HCT116 (cell line): ENCODE data around the gene RPS6KA2. TPM values are rescaled to one million over a fixed set of nuclear protein-coding genes. Genes with fewer than 3 reads are reported as not detected.

Experiments
- ATAC-seq: fragments of 200-7000 bp; cut with Tn5 transposase; 2 replicates; pipeline ENCODE4 v1.9.1; 2020; ENCODE audit warnings: mild to moderate bottlenecking, moderate library complexity
- BruUV-seq: library from RNA; stranded (reverse); fragments of 400-500 nt; replicated peaks from 2 replicates; lab custom pipeline; 2021; lab: Mats Ljungman, UMichigan
- CTCF ChIA-PET: fragments of 300-600 bp; sonication (Branson Sonifier 250); formaldehyde crosslinking; loops from one replicate; lab custom pipeline; 2021; ENCODE audit warnings: antibody characterized with exemption; lab: Charles Lee
- POLR2A ChIA-PET: fragments of 300-600, 350-600 bp; sonication (Branson Sonifier 250); formaldehyde crosslinking; loops from one replicate; lab custom pipeline; 2021; ENCODE audit warnings: antibody characterized with exemption; lab: Charles Lee
- RAD21 ChIA-PET, 2 experiments: fragments of 300-600 bp; sonication (Branson Sonifier 250); formaldehyde crosslinking; loops; one replicate each; lab custom pipeline; 2023; ENCODE audit warnings: low total read pairs in 2 of 2; ENCODE audit not compliant: uncharacterized antibody in 2 of 2, unreplicated experiment in 2 of 2, low non-redundant PET in 1 of 2; lab: Charles Lee
- DNase-seq: peaks from one replicate; pipeline ENCODE4 v3.0.0-alpha.2; 2010; ENCODE audit warnings: low read depth, low spot score
- H2AFZ ChIP-seq: fragments of 200-600 bp; shearing (Covaris generic), sonication (generic); 2 replicates; pipeline ENCODE4 v1.6.1; 2017; ENCODE audit warnings: low read depth, mixed run types, mixed read lengths, antibody characterized with exemption, low read length; ENCODE audit not compliant: poor library complexity, severe bottlenecking
- H3K27ac ChIP-seq: 2 replicates; pipeline ENCODE4 v1.5.1; 2012; ENCODE audit warnings: low read depth, low read length
- H3K27me3 ChIP-seq: fragments of 200-600 bp; sonication (generic); 2 replicates; pipeline ENCODE4 v1.6.1; 2016; ENCODE audit warnings: mixed run types, low read length, mixed read lengths; ENCODE audit not compliant: insufficient read depth
- H3K36me3 ChIP-seq, 2 experiments: fragments of 200-500 bp in 1 of 2; fragments of 200-600 bp in 1 of 2; sonication (Bioruptor generic) in 1 of 2; sonication (generic) in 1 of 2; 2 replicates each; pipeline versions ENCODE4 v1.5.1 to v1.6.1; 2014 to 2016; ENCODE audit warnings: low read length in 2 of 2, inconsistent platforms in 1 of 2, mixed read lengths in 1 of 2, mixed run types in 1 of 2; ENCODE audit not compliant: insufficient read depth in 2 of 2, control insufficient read depth in 1 of 2
- H3K4me1 ChIP-seq, 2 experiments: fragments of 200-600 bp in 1 of 2; sonication (generic) in 1 of 2; 2 replicates each; pipeline versions ENCODE4 v1.5.1 to v1.6.1; 2012 to 2017; ENCODE audit warnings: low read length in 2 of 2, inconsistent platforms in 1 of 2, mild to moderate bottlenecking in 1 of 2, mixed read lengths in 1 of 2, mixed run types in 1 of 2, moderate library complexity in 1 of 2; ENCODE audit not compliant: insufficient read depth in 2 of 2, control insufficient read depth in 1 of 2
- H3K4me2 ChIP-seq: fragments of 200-600 bp; sonication (generic); 2 replicates; pipeline ENCODE4 v1.6.1; 2017; ENCODE audit warnings: mixed run types, low read length, mixed read lengths
- H3K4me3 ChIP-seq, 2 experiments: fragments of 200-600 bp in 1 of 2; sonication (generic) in 1 of 2; replicated peaks in 1 of 2; 2 replicates each; pipeline ENCODE4 v1.5.1; 2011 to 2016; ENCODE audit warnings: low read length in 2 of 2, control low read depth in 1 of 2, low read depth in 1 of 2, mild to moderate bottlenecking in 1 of 2, mixed read lengths in 1 of 2, mixed run types in 1 of 2
- H3K79me2 ChIP-seq: fragments of 200-600 bp; sonication (generic); 2 replicates; pipeline ENCODE4 v1.6.1; 2017; ENCODE audit warnings: mild to moderate bottlenecking, mixed run types, low read length, moderate library complexity, mixed read lengths; ENCODE audit not compliant: insufficient read depth
- H3K9ac ChIP-seq: fragments of 200-600 bp; sonication (generic); 2 replicates; pipeline ENCODE4 v1.6.1; 2016; ENCODE audit warnings: low read length, mixed read lengths
- H3K9me2 ChIP-seq: fragments of 200-600 bp; sonication (generic), shearing (Covaris generic); 2 replicates; pipeline ENCODE4 v1.6.1; 2017; ENCODE audit warnings: mixed run types, mild to moderate bottlenecking, moderate library complexity; ENCODE audit not compliant: insufficient read depth
- H3K9me3 ChIP-seq, 2 experiments: fragments of 200-500 bp in 1 of 2; fragments of 200-600 bp in 1 of 2; sonication (Bioruptor generic) in 1 of 2; sonication (generic) in 1 of 2; 2 replicates each; pipeline ENCODE4 v1.6.1; 2014 to 2017; ENCODE audit warnings: low read length in 2 of 2, mixed read lengths in 2 of 2, inconsistent platforms in 1 of 2, low read depth in 1 of 2, mild to moderate bottlenecking in 1 of 2, mixed run types in 1 of 2, moderate library complexity in 1 of 2; ENCODE audit not compliant: control insufficient read depth in 1 of 2, insufficient read depth in 1 of 2
- H4K20me1 ChIP-seq: fragments of 200-600 bp; sonication (generic), shearing (Covaris generic); 2 replicates; pipeline ENCODE4 v1.6.1; 2017; ENCODE audit warnings: mixed run types, mild to moderate bottlenecking, moderate library complexity; ENCODE audit not compliant: insufficient read depth
- EGR1 ChIP-seq: IDR thresholded peaks from 2 replicates; pipeline ENCODE4 v1.6.1; 2012; ENCODE audit warnings: low read depth
- ELF1 ChIP-seq: IDR thresholded peaks from 2 replicates; pipeline ENCODE4 v1.6.1; 2012; ENCODE audit warnings: low read depth, borderline replicate concordance
- EZH2 ChIP-seq: fragments of 200-600 bp; sonication (generic); IDR thresholded peaks from 2 replicates; pipeline ENCODE4 v1.6.1; 2017; ENCODE audit warnings: antibody characterized with exemption, mixed run types
- EZH2phosphoT487 ChIP-seq: fragments of 200-600 bp; IDR thresholded peaks from 2 replicates; pipeline ENCODE4 v1.6.1; 2018; ENCODE audit warnings: antibody characterized with exemption, borderline replicate concordance
- FOSL1 ChIP-seq: IDR thresholded peaks from 2 replicates; pipeline ENCODE4 v1.6.1; 2012; ENCODE audit warnings: low read depth
- JUND ChIP-seq: IDR thresholded peaks from 2 replicates; pipeline ENCODE4 v1.6.1; 2012
- POLR2AphosphoS5 ChIP-seq: IDR thresholded peaks from 2 replicates; pipeline ENCODE4 v1.6.1; 2011; ENCODE audit warnings: mild to moderate bottlenecking, low read depth, low read length, moderate library complexity
- RAD21 ChIP-seq: IDR thresholded peaks from 2 replicates; pipeline ENCODE4 v1.6.1; 2012; ENCODE audit warnings: low read depth, mild to moderate bottlenecking
- SP1 ChIP-seq: IDR thresholded peaks from 2 replicates; pipeline ENCODE4 v1.6.1; 2012; ENCODE audit warnings: low read depth
- SRF ChIP-seq: IDR thresholded peaks from 2 replicates; pipeline ENCODE4 v1.6.1; 2012; ENCODE audit warnings: low read depth
- TCF7L2 ChIP-seq: IDR thresholded peaks from 2 replicates; pipeline ENCODE4 v1.7.0; 2011; ENCODE audit warnings: borderline replicate concordance, inconsistent platforms; ENCODE audit not compliant: insufficient read depth, insufficient read length; ENCODE audit errors: extremely low read depth
- ZFX ChIP-seq: fragments of 450-650 bp; IDR thresholded peaks from 2 replicates; pipeline ENCODE4 v1.6.1; 2017
- intact Hi-C: fragments of 100-400 bp; cut with micrococcal nuclease; formaldehyde crosslinking; loops from 2 replicates; pipeline ENCODE4 v1.10.0; 2022
- total RNA-seq: library from RNA; stranded (reverse); gene quantifications from one replicate; pipeline ENCODE4 v1.2.1, GENCODE V29; 2021; ENCODE audit not compliant: unreplicated experiment
- TF ChIP-seq, protein P1 (sequence below): IDR thresholded peaks from 2 replicates; pipeline ENCODE4 v1.6.1; 2012
- TF ChIP-seq, protein P2 (sequence below): IDR thresholded peaks from 2 replicates; pipeline ENCODE4 v1.6.1; 2012
- TF ChIP-seq, protein P3 (sequence below): IDR thresholded peaks from 2 replicates; pipeline ENCODE4 v1.6.1; 2012; ENCODE audit warnings: low read depth

RPS6KA2 gene
- total RNA-seq, 1 experiment from 2014 or later = 8.5 TPM

DNA sequence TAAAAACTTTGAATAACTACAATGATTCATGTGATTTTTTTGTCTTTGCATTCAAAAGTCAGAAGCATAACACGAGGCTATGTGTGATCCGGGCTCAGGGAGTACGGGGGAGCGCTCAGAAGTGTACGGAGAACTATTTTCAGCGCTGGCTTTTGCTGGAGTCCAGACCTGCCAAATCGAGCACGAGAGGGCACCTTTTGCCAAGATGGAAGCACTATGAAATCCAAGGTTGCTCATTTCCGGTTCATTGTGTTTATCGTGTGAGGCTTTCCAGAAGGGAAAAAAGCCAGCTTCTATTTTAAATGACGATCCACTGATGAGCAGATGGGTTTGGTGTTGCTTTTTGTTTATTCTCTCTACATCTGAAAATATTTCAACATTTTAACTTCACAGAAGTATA is 51.8 kb downstream of the RPS6KA2 start:
- ChIA-PET POLR2A (no interaction called here), CTCF (no interaction called here), RAD21 (no interaction called here)
- H4K20me1 ChIP-seq = no peaks in the 10 kb centered on the region
- no peaks in the 10 kb centered on the region for H3K79me2 ChIP-seq
- no peaks in the 10 kb centered on the region for H3K4me1 ChIP-seq
- H3K9ac ChIP-seq = no peak overlapping the region
- H2AFZ ChIP-seq = no peak overlapping the region
- no TSS peak for BruUV-seq
- H3K4me3 ChIP-seq = no peak overlapping the region
- no peaks in the 10 kb centered on the region for H3K9me3 ChIP-seq
- no peak for ATAC-seq
- no peaks in the 10 kb centered on the region for H3K27me3 ChIP-seq
- no peak for DNase-seq
- no peak overlapping the region for H3K4me2 ChIP-seq
- no peaks in the 10 kb centered on the region for H3K36me3 ChIP-seq
- TF ChIP-seq, protein P1, sequence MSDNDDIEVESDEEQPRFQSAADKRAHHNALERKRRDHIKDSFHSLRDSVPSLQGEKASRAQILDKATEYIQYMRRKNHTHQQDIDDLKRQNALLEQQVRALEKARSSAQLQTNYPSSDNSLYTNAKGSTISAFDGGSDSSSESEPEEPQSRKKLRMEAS = no peak
- TF ChIP-seq EZH2 (no peak), SP1 (no peak), JUND (no peak), EZH2phosphoT487 (no peak), RAD21 (no peak), EGR1 (no peak), SRF (no peak), ELF1 (no peak), ZFX (no peak), FOSL1 (no peak), TCF7L2 (no peak), POLR2AphosphoS5 (no peak)
- TF ChIP-seq, protein P2, sequence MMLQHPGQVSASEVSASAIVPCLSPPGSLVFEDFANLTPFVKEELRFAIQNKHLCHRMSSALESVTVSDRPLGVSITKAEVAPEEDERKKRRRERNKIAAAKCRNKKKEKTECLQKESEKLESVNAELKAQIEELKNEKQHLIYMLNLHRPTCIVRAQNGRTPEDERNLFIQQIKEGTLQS = no peak
- TF ChIP-seq, protein P3, sequence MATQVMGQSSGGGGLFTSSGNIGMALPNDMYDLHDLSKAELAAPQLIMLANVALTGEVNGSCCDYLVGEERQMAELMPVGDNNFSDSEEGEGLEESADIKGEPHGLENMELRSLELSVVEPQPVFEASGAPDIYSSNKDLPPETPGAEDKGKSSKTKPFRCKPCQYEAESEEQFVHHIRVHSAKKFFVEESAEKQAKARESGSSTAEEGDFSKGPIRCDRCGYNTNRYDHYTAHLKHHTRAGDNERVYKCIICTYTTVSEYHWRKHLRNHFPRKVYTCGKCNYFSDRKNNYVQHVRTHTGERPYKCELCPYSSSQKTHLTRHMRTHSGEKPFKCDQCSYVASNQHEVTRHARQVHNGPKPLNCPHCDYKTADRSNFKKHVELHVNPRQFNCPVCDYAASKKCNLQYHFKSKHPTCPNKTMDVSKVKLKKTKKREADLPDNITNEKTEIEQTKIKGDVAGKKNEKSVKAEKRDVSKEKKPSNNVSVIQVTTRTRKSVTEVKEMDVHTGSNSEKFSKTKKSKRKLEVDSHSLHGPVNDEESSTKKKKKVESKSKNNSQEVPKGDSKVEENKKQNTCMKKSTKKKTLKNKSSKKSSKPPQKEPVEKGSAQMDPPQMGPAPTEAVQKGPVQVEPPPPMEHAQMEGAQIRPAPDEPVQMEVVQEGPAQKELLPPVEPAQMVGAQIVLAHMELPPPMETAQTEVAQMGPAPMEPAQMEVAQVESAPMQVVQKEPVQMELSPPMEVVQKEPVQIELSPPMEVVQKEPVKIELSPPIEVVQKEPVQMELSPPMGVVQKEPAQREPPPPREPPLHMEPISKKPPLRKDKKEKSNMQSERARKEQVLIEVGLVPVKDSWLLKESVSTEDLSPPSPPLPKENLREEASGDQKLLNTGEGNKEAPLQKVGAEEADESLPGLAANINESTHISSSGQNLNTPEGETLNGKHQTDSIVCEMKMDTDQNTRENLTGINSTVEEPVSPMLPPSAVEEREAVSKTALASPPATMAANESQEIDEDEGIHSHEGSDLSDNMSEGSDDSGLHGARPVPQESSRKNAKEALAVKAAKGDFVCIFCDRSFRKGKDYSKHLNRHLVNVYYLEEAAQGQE = no peak
- intact Hi-C loops = no loop called here
- H3K27ac ChIP-seq = no peak overlapping the region
- no peaks in the 10 kb centered on the region for H3K9me2 ChIP-seq
